NCI-H526 treated with DMSO at 0.1 percent for 48 hours (cell line): ENCODE data around the gene IL18R1.
"Not testable (repeated sequence)": the region's sequence is repeated elsewhere in the genome, so short reads cannot be mapped to it uniquely, and the experiment has no call there.

ENCODE experiments used
- DNase-seq: peaks from one replicate; lab custom pipeline; 2025; lab: John Stamatoyannopoulos, UW

IL18R1 gene

GRCh38 chr2:102355526-102356380 lies at the start of gene IL18R1:
IL18R1 (plus strand) TSS chr2:102355796; CDS start chr2:102362661, 6,865 bp downstream.
- peak; percentile 35 for DNase-seq

GRCh38 chr2:102306125-102306524 lies 49.5 kb upstream of the IL18R1 start:
- DNase-seq: no peak

- DNase-seq: no peak
Observed at GRCh38 chr2:102310964-102311640, 44.5 kb upstream of the IL18R1 start, which contains the start of gene IL1RL1. IL1RL1 (plus strand) TSS chr2:102311563; CDS start chr2:102338265, 26,702 bp downstream.

- no peak for DNase-seq
Observed at GRCh38 chr2:102313025-102313424, 42.6 kb upstream of the IL18R1 start.

- DNase-seq: no peak
Observed at GRCh38 chr2:102313471-102313870, 42.1 kb upstream of the IL18R1 start.

GRCh38 chr2:102313950-102314349 lies 41.6 kb upstream of the IL18R1 start:
- no peak for DNase-seq

- no peak for DNase-seq
Observed at GRCh38 chr2:102315921-102316320, 39.7 kb upstream of the IL18R1 start.

GRCh38 chr2:102317715-102318114 lies 37.9 kb upstream of the IL18R1 start:
- DNase-seq: no peak

- DNase-seq: no peak
Observed at GRCh38 chr2:102318437-102318836, 37.2 kb upstream of the IL18R1 start.

- no peak for DNase-seq
Observed at GRCh38 chr2:102321941-102322719, 33.5 kb upstream of the IL18R1 start.

- DNase-seq: not testable (repeated sequence)
Observed at GRCh38 chr2:102324914-102325313, 30.7 kb upstream of the IL18R1 start.

- DNase-seq: no peak
Observed at GRCh38 chr2:102331311-102331980, 24.1 kb upstream of the IL18R1 start.

- no peak for DNase-seq
Observed at GRCh38 chr2:102334486-102334885, 21.1 kb upstream of the IL18R1 start.

GRCh38 chr2:102335871-102336366 lies 19.7 kb upstream of the IL18R1 start:
- DNase-seq: no peak

GRCh38 chr2:102336502-102336945 lies 19.1 kb upstream of the IL18R1 start:
- no peak for DNase-seq

GRCh38 chr2:102337012-102337411 lies 18.6 kb upstream of the IL18R1 start:
- no peak for DNase-seq

GRCh38 chr2:102337481-102338386 lies 17.9 kb upstream of the IL18R1 start:
- no peak for DNase-seq

GRCh38 chr2:102340778-102341177 lies 14.8 kb upstream of the IL18R1 start:
- DNase-seq: no peak

- DNase-seq: no peak
Observed at GRCh38 chr2:102342888-102343287, 12.7 kb upstream of the IL18R1 start.

- no peak for DNase-seq
Observed at GRCh38 chr2:102344397-102344796, 11.2 kb upstream of the IL18R1 start.
